NCI-H2081 treated with DMSO at 0.1 percent for 48 hours (cell line): ENCODE data around the gene TMEM240.

Experiments
- DNase-seq: peaks from one replicate; lab custom pipeline; 2025; lab: John Stamatoyannopoulos, UW

Gene TMEM240

DNA sequence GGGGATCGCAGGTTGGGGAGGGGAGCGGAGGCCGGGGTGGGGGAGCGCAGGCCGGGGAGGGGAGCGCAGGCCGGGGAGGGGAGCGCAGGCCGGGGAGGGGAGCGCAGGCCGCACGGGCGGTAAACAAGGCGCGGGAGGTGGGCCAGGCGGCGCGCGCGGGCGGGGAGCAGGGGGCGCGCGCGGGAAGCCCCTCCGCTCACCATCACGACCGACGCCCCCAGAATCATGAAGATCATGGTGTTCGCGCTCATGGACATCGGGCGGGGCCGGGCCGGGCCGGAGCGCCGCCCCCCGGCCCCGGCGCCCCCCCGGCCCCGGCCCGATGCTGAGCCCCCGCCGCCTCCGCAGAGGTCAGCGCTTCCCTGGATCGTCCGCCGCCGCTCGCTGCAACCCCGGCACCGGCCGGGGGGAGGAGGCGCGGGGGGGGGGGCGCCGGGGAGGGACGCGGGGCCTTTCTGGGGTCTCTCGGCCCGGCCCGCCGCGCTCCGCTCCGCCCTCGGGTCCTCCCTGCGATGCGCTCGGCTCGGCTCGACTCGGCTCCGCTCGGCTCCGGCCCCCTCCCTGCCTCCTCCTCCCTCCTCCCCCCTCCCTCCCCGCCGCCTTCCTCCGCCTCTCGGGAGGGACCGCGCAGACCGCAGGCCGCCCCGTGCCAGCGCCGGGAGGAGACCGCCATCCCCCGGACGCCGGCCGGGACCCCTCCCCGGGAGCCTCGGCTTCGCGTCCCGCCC lies at the start of gene TMEM240:
TMEM240 (minus strand) TSS at position 535 of the 728 bp plus-strand sequence; CDS start at position 257, 278 bp downstream.
- no peak for DNase-seq

DNA sequence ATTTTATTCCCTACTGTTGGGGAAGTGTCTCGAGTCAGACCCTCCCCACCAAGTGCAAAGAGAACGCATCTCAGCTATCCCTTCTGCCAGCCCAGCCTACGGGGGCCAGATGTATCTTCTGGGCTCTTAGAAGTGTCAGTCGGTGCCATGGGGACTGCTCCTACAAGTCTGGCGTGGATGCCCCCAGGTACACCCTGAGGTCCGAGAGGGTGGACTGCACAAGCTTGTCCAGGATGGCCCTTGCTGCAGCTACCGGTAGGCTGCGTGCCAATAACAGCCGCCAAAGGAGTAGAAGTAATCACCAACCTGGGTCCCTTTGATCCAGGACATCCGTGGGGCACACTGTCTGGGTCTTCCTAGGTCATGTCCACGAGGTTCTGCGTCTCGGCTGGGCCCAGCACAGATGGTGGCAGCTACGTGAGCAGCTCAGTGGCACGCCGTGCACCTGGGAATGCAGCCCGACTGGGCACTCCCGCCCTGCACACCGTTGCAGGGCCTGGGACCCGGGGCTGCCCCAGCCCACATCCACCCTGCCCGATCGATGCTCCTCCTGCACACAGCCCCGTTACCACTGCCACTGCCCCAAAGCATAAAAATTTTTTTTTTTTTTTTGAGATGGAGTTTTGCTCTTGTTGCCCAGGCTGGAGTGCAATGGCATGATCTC lies 43.1 kb upstream of the TMEM240 start:
- DNase-seq = no peak

DNA sequence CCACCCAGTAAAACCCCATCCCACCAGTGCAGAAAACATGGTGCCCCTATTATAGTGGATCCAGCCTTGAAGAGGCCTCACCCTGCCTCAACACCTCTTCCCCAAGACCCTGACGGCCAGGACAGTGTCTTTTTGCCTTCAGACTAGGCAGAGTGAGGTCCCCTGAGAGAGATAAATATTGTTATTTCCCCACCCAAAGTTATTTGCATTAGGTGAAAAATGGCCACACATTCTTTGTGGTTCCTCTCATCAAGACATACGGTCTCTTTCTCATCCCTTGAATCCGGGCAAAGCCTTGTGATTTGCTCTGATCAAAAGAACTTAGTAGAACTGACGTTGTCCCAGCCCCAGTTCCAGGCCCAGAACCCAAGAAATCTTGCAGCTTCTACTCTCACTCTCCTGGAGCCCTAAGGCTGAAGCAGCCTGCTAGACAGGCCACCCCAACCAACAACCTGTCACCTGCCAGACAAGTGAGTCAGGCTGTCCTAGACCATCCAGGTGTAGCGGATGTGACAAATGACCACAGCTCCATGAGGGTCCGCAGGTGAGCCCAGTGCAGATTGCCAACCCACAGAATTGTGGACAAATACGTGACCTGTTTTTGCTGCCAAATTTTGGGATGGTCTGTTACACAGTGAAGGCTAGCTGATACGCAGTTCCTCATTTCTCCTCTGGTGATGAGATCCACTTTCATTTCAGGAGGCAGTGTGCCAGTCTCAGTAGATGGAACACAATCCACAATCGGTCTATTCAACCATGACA lies 42.3 kb upstream of the TMEM240 start:
- DNase-seq = no peak

DNA sequence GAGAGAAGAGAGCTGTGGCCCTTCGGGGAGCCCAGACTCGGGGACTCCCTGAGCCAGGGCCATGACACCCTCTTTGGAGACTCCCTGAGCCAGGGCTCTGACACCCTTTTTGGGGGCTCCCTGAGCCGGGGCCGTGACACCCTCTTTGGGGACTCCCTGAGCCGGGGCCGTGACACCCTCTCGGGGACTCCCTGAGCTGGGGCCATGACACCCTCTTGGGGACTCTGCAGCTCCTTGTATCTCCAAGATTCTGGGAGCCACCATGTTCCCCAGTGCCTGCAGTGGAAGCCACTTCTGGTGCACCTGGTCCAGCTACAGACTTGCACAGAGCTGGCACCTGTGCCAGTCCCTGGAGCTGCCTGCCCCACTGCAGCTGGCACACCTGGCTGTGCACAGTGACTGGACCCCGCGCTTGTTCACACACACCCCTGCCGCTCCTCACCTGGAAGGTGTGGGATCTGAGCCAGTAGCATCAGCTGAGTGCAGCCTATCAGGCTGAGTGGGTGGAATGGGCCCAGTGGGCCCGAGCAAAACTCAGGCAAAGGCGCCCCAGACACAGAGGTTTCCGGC lies 38.0 kb upstream of the TMEM240 start:
- DNase-seq = no peak

DNA sequence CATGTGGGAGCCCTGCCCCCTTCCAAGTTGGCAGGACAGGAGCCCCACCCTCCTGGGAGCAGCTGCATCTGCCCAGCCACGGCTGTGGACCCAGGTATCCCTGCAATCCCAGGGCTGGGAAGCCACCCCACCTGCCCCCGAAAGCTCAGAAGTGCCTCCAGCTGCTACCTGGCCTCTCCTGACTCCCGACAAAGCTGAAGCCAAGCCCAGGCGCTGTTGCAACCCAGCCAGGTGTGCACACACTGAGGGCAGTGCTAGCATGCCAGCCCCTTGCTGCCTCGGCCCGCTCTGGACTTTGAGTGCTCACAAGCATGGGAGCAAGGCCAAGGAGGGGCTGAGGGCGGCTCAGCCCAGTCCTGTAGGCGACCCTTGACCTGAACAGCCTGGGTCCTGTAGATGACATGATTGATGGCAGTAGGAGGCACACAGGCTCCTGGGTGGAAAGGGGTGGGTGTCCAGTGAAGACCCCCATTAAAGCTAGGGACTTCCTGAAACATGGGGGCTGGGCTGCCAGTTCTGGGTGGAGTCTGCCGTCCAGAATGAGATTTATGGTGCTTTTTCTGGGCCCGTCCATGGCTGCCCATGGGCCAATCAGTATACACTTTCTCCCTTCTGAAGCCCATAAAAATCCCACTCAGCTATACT lies 37.1 kb upstream of the TMEM240 start:
- no peak for DNase-seq

DNA sequence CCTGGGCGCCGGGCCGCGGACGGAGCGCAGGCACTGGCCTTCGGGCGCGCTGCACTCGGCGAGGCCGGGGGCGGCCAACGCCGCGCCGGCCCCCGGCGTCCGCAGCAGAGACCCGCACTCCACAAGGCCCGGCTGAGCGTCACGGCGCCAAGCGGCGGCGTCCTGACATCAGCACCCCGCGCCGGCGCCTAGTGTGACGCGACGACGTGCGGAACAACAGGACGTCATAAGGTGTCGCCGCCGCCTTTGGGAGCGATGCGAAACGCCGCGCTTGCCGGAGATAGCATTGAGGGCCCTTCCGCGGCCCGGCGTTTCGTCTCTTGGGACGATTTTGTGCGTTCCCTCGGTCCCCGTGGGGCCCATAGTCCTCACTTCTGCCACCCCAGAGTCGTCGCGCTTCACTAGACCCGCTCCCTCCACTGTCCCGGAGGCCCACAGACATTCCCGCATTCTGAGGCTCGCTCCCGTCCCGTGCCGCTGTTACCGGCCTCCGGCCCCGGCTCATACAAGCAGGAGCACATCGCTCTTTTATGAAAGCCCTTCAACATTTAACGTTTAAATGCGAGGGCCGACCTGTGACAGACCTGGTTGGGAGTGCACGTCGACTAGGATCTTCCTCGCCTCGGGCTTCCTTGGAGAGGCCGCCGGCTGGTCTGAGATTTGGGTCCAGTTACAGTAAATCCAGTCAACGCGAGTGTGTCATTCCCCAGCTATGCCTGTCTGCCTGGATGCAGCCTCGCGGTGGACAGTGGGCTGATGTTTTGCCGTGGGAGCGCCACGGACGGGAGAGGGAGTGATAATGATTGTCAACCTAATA lies 34.5 kb upstream of the TMEM240 start, which contains the start of gene SSU72:
SSU72 (minus strand) TSS at position 143 of the 817 bp plus-strand sequence. CDS start 306 bp downstream, outside the sequence.
- peak; percentile 75 for DNase-seq

DNA sequence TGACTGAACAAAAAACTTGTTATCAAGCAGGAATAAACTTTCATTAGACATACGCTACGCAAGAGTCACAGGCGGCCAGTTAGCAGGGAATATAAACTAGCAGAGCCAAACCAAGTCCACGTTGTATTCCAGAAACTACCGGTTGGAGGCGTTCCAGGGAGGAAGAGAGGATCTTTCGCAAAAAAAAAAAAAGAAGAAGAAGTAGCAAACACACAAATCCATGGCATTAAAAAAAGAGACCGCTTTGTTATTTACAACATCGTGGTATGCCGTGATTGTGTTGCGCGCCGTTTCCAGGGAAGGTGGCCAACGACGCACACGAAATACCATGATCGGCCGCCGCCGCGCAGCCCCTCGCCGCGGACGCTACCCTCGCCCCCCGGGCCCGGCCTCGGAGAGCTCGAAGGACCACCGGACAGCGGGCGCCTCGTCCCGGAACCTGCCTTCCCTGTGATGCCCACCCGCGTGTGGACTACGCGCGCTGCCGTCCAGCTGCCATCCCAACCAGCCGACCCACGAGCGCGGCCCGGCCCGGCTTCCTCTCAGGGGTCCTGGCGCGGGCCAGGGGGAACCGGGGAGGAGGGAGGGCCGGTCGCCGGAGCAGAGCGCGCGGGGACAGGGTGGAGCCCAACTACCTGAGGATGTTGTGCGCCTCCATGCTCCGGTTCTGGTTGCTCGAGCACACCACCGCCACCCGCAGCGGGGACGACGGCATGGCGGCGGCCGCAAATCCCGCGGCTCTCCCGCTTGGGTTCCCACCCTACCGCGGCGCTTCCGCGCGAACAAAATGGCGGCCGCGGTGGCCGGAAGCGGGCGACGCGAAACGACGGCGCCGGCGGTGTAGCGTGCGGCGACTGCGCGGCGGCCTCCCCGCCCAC lies 33.7 kb upstream of the TMEM240 start:
- DNase-seq = peak; percentile 15

DNA sequence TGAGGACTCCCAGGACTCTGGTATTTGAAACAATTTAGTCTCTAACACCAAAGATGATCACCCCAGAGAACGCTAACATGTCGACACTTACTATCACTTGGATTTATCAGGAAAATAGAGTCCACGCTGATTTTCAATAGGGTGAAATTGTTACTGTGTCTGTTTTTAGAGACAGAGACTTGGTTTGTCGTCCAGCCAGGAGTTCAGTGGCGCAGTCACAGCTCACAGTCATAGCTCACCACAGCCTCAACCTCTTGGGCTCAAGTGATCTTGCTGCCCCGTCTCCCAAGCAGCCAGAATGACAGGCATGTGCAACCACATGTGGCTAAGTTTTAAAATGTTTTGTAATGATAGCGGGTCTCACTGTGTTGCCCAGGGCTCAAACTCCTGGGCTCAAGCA lies 28.9 kb upstream of the TMEM240 start:
- no peak for DNase-seq

DNA sequence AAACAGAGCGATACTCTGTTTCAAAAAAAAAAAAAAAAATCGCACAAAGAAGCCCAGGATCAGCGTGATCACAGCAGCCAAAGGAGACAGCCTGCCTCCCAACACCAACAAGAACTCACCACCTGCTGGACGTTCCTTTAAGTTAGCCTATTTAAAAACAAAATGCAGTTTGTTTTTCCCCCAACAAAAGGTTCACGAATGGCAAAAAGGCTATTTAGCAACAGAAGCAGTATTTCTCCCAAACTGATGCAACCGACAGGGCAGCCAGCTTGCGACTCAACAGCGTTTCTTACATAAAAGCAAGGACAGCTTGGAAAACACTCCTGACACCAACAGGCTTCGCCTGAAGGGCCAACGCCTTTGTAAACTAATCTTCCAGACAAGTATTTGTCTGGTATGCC lies 27.5 kb upstream of the TMEM240 start:
- DNase-seq = no peak

DNA sequence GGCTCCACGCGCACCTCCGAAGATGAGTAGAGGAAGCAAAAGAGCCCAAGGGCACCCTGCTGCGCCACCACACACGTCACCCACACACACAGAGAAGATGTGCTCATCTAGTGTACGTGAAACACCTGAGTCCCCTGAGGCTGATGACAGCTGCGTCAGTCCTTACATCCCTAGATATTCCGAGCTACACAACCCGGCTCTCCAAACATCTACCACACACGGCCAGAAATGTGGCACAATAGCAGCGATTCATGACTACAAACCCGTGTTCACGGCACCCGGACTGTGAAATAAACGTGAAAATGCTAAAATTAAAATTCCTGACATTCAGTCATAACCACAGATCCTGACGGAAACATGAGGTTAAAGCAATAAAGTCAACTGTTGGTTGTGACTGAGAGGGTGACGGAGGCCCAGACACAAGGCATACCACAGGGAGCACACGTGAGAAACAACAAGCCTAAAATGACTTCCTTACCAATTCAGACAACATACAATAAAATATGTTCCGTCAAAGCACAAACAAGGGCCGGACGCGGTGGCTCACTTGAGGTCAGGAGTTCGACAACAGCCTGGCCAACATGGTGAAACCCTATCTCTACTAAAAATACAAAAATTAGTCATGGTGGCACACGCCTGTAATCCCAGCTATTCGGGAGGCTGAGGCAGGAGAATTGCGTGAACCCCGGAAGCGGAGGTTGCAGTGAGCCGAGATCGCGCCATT lies 26.9 kb upstream of the TMEM240 start:
- DNase-seq = no peak

DNA sequence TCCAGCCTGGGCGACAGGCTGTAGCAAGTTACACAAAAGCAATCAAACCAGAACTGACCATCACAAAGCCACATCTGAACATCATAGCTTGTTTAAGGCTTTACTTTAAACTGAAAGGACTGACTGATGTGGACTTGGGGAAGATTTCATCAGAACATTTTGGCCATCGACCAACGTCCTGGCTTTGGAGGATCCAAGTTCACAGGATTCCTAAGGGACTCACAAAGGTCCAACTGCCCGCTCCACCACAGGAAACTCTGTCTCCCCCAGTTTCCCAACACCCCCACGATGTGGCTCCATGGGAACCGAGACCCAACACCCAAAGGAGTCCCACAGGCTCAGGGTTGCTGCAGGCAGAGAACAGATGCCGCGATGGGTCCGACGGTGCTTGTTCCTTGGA lies 24.9 kb upstream of the TMEM240 start:
- no peak for DNase-seq

DNA sequence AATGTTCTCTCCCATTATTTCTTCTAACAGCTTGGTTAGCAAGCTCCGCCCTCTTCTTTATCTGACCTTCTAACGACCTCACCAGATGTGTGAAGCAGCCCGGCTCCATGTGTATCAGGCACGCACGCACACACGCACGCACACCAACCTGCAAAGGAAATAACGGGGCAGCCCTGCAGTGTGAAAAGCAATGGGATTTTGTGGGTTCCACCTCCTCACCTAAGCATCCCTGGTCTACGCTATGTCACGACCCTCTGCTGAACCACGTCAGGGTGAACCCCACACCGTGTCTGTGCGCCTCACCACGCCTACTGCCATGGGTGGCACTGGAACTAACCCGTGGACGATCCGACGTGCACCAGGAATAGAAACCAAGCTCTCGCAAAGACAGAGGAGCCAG lies 23.8 kb upstream of the TMEM240 start:
- DNase-seq = no peak

DNA sequence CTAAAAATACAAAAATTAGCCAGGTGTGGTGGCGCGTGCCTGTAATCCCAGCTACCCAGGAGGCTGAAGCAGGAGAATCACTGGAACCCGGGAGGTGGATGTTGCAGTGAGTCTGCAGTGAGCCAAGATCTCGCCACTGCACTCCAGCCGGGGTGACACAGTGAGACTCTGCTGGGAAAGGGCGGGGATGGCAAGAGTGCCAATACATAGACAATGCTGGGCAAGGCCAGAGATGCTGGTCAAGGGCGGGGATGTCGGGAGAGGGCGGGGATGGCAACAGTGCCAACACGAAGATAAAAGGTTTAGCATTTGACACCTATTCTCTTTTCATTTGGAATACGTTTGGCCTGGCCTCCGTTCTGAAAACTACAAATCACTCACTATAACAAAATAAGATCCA lies 23.3 kb upstream of the TMEM240 start:
- no peak for DNase-seq

DNA sequence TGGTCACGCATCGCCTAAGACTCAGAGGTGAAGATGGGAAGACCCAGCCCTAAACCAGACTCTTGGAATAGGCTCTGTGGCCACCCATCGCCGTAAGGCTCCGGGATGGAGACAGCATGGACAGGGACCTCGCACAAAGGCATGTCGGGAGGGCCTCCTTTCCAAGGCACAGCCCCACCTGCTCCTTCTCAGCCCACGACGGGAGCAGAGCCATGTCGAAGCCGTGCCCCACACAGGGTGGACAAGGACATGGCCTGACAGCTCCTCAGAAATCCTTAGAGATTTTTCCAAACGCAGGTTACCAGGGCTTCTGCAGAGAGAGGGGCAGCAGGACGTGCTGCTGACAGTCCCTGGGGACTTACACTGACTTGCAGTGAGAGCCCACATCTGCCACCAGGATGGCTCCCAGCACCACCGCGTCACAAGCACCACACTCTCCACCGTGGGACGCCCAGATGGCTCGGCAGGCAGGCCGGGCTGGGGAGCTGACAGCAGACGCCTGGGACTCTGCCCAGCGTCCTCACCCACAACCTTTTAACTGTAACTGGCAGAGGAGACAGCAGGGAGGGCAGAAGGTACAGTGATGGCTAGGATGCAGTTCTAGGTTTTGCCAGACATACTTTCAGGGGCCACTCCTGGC lies 22.3 kb upstream of the TMEM240 start:
- no peak for DNase-seq

DNA sequence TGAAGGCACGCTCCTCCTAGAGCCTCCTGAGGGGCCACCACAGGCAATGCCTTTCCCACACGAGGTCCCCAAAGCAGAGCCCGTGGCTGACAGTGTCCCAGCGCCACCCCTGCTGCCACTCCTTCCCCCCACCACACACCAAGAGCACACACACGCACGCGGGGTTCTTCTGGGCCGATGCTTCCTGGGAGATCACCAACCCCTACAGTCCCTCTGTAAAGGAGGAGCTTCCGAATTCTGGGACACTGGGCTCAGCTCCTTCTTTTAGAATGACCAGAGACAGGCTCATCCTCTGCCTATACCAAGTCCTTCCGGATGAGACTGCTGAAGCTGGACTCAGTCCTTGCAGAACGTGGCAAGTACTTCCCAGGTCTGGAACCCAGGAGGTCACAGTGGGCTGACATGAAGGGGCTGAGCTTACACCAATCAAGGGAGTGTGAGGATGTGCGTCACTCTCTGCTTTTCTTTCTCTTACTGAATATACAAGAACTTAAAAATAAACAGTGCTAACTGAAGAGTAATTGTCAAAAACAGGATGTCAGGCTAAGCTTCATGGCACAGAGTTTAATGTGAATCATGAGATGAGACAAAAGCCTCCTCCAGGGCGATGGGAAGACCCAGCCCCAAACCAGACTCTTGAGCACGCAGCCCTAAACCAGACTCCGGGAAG lies 21.5 kb upstream of the TMEM240 start:
- no peak for DNase-seq

DNA sequence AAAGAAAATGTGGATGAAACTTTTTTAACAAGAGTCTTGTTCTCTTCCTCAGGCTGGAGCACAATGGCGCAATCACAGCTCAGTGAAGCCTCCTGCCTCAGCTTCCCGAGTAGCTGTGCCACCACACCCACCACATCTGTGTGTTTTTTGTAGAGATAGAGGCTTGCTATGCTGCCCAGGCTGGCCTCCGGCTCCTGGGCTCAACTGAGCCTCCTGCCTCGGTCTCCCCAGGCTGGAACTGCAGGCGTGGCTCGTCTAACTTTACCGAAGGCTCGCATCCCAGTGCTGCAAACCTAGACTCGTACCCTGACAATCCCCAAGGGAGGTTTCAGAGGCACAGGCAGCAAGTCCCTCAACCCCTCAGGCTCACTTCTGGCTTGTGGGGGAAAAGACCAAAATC lies 19.8 kb upstream of the TMEM240 start:
- no peak for DNase-seq

DNA sequence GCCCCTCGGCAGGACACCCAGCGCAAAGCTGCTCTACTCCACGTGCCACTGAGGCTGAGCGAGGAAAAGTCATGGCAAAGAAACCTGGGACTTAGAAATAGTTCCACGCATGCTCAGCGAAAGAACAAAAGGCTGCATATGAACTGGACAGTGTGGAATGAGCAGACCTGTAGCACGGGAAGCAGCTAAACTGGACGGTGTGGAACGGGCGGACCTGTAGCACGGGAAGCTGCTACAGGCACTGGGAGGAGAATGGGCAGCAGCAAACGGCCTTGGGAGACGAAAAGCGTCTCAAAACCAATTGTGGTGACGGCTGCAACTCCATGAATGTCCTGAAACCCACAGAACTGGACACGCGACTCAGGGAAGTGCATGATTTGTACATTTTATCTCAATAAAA lies 18.6 kb upstream of the TMEM240 start:
- no peak for DNase-seq

DNA sequence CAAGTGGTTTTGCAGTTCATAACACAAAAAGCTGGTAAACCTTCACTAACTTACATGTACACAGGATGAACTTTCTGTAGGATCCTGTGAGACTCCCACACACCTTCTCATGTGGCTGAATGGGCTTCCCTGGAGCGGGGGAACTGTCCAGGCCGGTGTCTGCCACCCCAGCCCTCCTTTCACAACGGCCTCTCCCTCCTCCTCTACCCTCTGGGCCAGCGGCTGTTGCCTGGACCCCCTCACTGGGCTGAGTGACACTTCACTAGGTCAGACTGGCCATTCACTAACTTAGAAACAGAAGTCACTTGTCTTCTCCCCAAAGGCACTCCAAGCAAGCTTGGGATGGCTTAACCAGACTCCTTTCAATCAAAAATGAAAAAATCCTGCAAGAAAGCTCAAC lies 18.2 kb upstream of the TMEM240 start:
- no peak for DNase-seq
